Measurements from ENCODE around the gene TAF4.

Gene TAF4

DNA sequence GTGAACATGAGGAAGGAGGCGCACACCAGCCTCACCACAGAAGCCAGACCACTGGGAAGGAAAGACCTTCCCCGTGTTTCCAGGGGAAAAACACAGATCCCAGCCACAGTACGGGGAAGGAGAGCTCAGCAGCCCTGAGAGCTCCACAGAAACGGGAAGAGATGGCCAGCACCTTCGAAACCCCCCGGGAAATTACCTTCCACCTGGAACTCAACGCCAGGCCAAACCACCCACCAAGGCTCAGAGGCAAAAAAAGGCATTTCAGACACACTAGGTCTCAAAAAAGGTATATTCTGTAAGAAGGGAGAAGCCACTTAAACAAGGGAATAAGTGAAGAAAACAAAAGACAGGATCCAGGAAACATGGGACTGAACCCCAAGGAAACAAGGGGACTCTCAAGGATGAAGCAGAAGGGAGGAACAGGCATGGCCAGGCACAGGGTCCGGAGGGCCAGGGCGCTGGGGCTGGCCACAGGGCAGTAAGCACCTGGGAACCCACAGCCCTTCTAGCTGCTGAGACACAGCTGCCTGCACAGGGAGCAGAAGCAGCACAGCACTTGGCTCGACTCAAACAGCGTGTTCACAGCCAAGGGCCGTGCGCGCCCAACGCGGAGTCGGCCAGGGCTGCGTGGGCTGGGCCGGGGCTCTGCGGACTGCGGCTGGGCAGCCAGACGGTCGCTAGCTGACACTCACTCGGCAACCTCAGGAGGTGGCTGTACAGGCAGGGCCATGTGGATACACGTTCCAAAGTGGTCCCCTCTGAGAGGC lies 44.6 kb downstream of the TAF4 start:
- no peak for DNase-seq

- no peak for DNase-seq
Observed at GRCh38 chr20:62019881-62020492, 45.7 kb downstream of the TAF4 start.

DNA sequence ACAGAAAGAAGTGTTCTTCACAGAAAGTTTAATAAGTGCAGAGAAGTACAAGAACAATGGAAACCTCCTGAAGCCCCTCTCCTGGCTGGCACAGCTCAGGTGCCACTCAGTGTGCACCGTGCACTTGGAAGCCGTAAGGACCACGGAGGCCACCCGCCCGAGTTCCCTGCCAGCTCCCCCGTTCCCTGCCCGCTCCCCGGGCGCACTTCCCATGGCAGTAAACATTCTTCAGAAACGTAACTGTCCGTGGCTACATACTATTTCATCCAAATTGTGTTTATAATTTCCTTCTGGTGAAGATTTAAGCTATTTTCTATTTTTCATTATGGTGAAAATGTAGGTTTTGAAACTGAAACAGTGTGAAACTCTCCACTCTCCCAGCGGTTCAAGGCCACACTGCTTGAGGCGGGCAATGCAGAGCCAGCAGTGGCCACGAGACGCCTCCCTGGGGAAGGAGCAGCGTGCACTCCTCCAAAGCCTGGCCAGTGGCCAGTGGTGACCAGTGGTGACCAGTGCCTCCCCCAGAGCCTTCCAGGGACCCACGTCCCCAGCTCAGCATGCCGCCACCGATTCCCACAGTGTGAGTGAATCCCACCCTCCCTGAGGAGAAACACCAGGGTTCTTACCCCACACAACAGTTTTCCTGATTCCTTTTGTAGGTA lies 46.4 kb downstream of the TAF4 start:
- no peak for DNase-seq

- DNase-seq: no peak
Observed at GRCh38 chr20:62018437-62019143, 47.1 kb downstream of the TAF4 start.

DNA sequence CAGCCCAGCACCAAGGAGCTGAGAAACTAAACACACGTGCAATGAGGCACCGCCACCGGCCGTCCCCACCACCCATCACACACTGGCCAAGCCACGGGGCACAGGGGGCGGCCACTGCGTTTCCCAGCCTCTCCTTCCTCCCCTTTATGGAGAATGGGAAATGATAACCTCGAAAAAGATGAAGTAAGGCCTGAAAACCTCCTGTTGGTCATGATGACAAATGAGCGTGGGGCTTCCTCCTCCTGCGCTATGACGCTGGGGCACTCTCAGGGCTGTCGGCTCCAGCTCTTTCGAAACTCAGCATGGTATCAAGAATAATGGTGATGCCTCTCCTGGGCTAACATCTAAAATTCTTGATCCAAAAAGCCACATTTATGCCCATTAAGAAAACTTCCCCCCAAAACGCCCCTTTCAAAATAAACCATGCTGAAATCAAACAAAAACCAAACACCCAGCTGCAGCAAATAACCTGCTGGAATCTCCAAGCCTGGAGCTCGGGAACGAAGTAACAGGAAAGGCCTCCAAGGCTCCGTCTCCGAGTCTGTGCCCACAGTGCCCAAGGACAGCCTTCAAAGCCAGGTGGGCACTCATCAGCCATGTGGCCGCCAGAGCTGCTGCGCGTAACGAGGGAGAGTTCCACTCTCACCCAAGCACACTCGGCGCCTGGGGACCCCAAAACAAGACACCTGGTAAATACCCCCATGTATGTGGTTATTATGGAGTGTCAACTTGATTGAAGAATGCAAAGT lies 50.0 kb downstream of the TAF4 start:
- DNase-seq: no peak

GRCh38 chr20:62014889-62015537 lies 50.7 kb downstream of the TAF4 start:
- DNase-seq: no peak

GRCh38 chr20:62014488-62014775 lies 51.2 kb downstream of the TAF4 start:
- DNase-seq: no peak

DNA sequence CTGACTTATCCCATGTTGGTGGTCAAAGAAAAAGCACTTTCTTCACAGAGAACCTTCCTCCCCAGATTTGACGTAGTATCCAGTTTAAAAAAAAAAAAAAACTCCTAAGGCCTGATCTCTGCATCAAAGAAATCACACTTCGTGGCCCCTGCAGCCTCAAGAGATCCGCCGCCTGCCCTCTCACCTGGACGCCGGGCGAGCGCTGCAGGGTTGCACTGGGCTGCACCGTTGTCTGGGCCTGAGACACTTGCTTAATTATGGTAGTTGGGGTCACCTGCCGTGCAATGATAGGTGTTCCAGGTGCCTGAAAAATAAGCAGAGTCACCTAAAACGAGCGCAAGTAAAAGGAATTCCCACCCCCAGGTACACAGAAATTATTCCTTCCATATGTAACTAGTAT lies 53.0 kb downstream of the TAF4 start:
- no peak for DNase-seq

- DNase-seq: no peak
Observed at GRCh38 chr20:62011938-62012534, 53.6 kb downstream of the TAF4 start.

DNA sequence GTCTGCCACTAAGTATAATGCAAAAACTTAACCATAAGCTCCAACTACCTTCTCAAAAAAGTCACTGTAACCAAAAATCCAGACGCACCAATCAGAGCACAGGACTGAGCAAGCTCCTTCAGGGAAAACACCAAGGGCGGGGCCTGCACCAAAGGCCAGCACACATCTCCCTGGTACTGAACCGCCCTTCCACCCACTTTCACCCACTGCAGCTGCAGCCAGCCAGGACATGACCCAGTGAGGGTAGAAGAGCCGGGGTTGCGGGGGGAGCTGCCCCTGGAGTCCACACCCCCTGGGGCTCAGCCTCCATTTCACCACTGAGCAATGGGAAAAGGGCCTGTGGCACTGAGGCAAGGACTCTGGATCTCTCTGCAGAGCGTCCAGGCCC lies 54.3 kb downstream of the TAF4 start:
- no peak for DNase-seq

DNA sequence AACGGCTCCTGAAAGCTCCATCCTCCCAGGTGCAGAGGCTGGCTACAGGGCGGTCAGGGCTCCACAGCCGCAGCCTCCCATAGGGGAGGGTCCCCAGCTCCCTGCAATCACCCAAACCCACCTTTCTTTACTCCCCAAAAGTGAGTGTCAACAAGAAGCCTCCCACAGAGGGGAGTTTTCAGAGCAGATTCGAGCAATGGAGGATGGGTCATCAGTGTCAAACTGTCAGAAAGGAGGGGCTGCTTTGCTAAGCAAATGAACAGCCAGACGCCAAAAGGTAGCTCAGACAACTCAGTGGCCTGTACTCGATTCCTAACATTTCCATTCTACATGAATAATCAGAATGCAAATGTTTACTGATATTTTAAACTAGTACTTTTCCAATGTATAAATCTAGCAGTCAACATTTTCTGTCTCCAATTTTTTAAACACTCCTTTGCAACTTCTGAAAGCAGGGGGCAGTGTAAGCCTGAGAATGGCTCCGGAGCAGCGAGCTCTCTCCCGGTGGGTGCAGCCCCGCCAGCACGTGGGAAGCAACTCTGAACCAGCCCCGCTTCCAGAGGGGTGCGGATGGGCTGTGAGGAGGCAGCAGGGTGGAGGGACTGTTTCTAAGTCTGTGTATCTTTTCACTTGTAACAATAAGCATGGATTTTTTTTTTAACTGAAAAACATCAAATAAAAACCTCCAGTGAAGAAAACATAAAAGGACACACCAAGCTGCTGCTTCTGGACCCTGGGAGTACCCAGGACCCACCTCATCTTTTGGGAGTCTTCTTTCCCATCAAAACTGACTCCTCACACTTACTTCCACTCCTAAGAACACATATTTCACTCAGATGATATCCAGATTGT lies 54.9 kb downstream of the TAF4 start:
- peak; percentile 46 for DNase-seq

DNA sequence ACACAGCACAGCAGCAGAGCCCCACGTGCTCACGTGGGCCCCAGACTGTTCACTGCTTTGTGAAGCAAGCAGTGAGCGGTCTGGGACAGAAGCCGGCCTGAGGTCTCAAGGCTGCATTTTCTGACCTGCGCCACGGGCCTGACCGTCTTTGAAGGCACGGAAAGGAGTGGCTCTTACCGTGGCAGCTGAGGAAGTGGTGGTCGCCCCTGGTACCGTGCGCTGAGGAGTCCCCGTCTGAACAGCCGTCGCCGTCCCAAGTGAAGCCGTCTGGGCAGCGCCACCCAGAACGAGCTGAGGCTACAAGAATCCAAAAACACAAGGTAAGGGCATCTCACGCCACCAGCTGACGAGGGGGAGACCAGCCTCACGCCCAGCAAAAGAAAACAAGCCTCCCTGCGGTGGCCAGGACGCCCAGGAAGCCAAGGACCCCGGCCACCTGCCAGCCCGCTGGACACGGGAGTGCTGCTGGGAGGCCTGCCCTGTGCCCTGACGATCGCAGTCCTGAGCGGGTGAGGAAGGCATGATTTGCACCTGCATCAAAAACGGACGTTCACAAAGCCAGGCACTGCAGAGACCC lies 55.7 kb downstream of the TAF4 start:
- DNase-seq: no peak

DNA sequence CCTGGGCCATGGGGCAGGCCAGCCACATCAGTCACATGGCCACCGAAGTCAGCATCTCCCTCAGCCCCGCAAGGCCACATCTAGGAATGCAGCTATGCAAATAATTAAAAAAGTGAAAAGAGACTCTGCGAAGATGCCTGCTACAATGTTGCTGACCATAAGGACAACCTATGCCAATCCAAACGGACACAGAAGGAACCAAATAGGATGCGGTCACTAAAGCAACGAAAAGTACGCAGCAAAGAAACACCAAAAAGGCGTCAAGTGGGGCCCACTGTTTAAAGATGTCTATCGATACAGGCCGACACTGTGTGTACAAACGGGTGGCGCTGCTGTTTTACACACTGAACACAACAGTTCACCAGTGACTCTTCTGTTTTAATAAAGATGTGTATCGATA lies 56.4 kb downstream of the TAF4 start:
- no peak for DNase-seq

- DNase-seq: no peak
Observed at GRCh38 chr20:62008643-62009183, 57.0 kb downstream of the TAF4 start.

- no peak for DNase-seq
Observed at GRCh38 chr20:62007127-62007647, 58.5 kb downstream of the TAF4 start.

DNA sequence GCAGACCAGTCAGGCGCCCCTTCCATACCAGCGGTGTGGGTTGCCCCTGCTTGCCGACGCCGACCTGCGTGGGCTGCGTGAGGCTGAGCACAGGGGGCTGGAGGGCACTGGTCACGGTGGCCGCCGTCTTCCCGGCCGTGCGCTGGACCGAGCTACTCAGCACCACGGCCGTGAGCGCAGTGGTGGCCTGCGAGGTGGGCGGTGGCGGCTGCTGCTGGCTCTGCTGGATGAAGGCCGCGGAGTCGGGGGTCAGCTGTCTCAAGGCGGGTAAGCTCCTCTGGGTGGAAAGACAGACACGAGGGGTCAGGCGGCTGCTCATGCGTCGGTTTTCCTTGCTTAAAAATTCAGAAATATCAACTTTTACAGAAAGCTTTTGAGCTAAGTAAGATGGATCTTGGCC lies 59.2 kb downstream of the TAF4 start:
- DNase-seq: no peak

DNA sequence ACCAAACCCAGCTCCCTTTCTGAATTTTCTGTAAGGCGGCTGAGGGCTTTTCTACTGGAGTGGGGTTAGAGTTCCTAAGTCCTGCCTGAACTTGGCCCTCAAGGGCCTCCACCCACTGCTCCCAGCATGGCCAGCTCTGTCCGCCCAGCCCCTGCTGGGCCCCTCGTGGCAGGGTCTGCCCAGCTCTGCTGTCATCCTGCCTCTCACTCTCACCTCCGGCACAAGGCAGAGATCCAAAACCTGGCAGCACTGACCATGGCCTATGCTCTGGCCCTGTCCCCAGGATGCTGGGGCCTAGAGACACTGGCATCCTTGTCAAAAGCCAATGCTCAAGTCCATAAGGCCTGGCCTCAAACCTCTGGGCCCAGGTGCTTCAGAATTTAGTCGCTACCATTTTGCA lies 61.1 kb downstream of the TAF4 start:
- DNase-seq: no peak

- DNase-seq: no peak
Observed at GRCh38 chr20:62003567-62004405, 61.9 kb downstream of the TAF4 start.

- DNase-seq: no peak
Observed at GRCh38 chr20:62002882-62003480, 62.7 kb downstream of the TAF4 start.
